HepG2 (cell line): ENCODE data around the gene BORCS5. TPM values are rescaled to one million over a fixed set of nuclear protein-coding genes. Genes with fewer than 3 reads are reported as not detected.
A peak's percentile ranks its signal among the peaks of the same experiment; 100 is the strongest.

Experiments
- EEA1 ChIP-seq: sonication (generic); formaldehyde crosslinking; IDR thresholded peaks from 2 replicates; pipeline ENCODE4 v1.5.1; 2020; ENCODE audit warnings: mild to moderate bottlenecking, missing genetic modification reagents, borderline replicate concordance
- ZNF318 ChIP-seq: sonication (generic); formaldehyde crosslinking; IDR thresholded peaks from 2 replicates; pipeline ENCODE4 v1.4.0; 2020; ENCODE audit warnings: mild to moderate bottlenecking, missing genetic modification reagents
- polyA plus RNA-seq, 8 experiments: library from polyadenylated mRNA; depleted of rRNA in 3 of 8; stranded (reverse) in 7 of 8; unstranded in 1 of 8; fragments of >200 nt; fragmentation: Illumina TruSeq in 4 of 8; extraction: Trizol in 4 of 8; gene quantifications; 2 replicates each; pipeline versions ENCODE4 v1.2.1 to v1.2.3, GENCODE V29; 2011 to 2016; ENCODE audit warnings: low read depth in 4 of 8, missing spikeins in 1 of 8, mixed read lengths in 1 of 8; ENCODE audit not compliant: insufficient read depth in 1 of 8
- total RNA-seq, 5 experiments: library from RNA; depleted of rRNA; stranded (reverse); fragments of >200 nt; fragmentation: Illumina TruSeq; extraction: Trizol; gene quantifications; 2 replicates each; pipeline ENCODE4 v1.2.3, GENCODE V29; 2016; ENCODE audit warnings: low read depth in 1 of 5
- TF ChIP-seq, protein P1 (sequence below): sonication (generic); formaldehyde crosslinking; IDR thresholded peaks from 2 replicates; pipeline ENCODE4 v1.4.0; 2020; ENCODE audit warnings: missing genetic modification reagents, borderline replicate concordance
- TF ChIP-seq, protein P2 (sequence below): sonication (generic); formaldehyde crosslinking; IDR thresholded peaks from 2 replicates; pipeline ENCODE4 v1.4.0; 2020; ENCODE audit warnings: mild to moderate bottlenecking, missing genetic modification reagents, borderline replicate concordance
- TF ChIP-seq, protein P3 (sequence below): sonication (generic); formaldehyde crosslinking; conservative IDR thresholded peaks from 2 replicates; pipeline ENCODE4 v1.4.0; 2020; ENCODE audit warnings: missing genetic modification reagents

The BORCS5 gene
- total and polyA plus RNA-seq, 2 of the 13 experiments (the other 11 are each of a cell fraction or from before 2014, with no cell fraction given): 3.9 to 4.7 TPM

DNA sequence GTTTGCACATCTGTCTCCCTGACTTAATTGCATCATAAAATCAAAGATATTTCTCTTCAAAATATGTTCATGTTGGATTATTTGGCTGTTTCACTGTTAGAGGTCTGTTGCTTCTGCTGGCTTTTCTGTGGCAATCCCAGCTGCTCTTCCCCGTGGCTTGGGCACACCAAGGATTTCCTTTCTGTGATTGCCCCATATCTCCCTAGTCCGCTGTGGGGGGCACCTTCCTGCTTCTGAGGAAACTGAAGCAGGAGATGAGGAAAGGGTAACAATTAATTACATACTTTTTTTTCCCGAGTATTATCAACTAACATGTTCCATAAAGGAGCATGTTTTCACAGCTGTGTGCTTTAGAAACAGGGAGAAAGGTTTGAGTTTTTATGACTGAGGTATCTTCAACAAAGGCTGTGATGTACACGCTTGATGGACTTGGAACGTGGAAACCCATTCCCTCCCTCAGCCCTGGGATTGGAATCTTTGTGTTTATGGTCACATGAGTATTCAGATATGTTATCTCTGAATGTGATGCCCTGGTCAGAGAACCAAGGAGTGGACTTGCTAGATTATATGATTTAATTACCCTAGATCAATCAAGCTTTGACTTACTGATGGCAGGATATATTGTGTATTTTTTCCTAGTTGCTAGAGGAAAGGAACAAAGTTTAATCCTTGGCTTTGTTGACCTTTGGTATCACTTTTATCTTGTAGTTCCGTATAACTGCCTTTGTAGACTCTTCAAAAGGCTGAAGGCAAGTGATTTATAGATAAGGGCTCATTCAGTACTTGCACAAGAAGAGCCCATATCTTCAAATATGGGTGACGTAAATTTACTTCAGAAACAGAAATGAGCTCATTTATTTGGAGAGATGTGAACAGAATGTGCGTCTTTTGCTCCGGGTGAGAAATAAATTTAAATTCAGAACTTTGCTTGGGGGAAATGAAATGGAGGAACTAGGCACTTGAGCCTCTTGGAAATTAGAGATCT is 46.7 kb downstream of the BORCS5 start (continued):
- TF ChIP-seq ZNF318 (CRISPR knock-in tag) (no peak), EEA1 (no peak)
- TF ChIP-seq, protein P1, sequence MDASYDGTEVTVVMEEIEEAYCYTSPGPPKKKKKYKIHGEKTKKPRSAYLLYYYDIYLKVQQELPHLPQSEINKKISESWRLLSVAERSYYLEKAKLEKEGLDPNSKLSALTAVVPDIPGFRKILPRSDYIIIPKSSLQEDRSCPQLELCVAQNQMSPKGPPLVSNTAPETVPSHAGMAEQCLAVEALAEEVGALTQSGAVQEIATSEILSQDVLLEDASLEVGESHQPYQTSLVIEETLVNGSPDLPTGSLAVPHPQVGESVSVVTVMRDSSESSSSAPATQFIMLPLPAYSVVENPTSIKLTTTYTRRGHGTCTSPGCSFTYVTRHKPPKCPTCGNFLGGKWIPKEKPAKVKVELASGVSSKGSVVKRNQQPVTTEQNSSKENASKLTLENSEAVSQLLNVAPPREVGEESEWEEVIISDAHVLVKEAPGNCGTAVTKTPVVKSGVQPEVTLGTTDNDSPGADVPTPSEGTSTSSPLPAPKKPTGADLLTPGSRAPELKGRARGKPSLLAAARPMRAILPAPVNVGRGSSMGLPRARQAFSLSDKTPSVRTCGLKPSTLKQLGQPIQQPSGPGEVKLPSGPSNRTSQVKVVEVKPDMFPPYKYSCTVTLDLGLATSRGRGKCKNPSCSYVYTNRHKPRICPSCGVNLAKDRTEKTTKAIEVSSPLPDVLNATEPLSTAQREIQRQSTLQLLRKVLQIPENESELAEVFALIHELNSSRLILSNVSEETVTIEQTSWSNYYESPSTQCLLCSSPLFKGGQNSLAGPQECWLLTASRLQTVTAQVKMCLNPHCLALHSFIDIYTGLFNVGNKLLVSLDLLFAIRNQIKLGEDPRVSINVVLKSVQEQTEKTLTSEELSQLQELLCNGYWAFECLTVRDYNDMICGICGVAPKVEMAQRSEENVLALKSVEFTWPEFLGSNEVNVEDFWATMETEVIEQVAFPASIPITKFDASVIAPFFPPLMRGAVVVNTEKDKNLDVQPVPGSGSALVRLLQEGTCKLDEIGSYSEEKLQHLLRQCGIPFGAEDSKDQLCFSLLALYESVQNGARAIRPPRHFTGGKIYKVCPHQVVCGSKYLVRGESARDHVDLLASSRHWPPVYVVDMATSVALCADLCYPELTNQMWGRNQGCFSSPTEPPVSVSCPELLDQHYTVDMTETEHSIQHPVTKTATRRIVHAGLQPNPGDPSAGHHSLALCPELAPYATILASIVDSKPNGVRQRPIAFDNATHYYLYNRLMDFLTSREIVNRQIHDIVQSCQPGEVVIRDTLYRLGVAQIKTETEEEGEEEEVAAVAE (CRISPR knock-in tag): no peak
- TF ChIP-seq, protein P2, sequence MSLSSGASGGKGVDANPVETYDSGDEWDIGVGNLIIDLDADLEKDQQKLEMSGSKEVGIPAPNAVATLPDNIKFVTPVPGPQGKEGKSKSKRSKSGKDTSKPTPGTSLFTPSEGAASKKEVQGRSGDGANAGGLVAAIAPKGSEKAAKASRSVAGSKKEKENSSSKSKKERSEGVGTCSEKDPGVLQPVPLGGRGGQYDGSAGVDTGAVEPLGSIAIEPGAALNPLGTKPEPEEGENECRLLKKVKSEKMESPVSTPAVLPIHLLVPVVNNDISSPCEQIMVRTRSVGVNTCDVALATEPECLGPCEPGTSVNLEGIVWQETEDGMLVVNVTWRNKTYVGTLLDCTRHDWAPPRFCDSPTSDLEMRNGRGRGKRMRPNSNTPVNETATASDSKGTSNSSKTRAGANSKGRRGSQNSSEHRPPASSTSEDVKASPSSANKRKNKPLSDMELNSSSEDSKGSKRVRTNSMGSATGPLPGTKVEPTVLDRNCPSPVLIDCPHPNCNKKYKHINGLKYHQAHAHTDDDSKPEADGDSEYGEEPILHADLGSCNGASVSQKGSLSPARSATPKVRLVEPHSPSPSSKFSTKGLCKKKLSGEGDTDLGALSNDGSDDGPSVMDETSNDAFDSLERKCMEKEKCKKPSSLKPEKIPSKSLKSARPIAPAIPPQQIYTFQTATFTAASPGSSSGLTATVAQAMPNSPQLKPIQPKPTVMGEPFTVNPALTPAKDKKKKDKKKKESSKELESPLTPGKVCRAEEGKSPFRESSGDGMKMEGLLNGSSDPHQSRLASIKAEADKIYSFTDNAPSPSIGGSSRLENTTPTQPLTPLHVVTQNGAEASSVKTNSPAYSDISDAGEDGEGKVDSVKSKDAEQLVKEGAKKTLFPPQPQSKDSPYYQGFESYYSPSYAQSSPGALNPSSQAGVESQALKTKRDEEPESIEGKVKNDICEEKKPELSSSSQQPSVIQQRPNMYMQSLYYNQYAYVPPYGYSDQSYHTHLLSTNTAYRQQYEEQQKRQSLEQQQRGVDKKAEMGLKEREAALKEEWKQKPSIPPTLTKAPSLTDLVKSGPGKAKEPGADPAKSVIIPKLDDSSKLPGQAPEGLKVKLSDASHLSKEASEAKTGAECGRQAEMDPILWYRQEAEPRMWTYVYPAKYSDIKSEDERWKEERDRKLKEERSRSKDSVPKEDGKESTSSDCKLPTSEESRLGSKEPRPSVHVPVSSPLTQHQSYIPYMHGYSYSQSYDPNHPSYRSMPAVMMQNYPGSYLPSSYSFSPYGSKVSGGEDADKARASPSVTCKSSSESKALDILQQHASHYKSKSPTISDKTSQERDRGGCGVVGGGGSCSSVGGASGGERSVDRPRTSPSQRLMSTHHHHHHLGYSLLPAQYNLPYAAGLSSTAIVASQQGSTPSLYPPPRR: peak; percentile 81; the same call in 1 of the 2 replicates
- TF ChIP-seq, protein P3, sequence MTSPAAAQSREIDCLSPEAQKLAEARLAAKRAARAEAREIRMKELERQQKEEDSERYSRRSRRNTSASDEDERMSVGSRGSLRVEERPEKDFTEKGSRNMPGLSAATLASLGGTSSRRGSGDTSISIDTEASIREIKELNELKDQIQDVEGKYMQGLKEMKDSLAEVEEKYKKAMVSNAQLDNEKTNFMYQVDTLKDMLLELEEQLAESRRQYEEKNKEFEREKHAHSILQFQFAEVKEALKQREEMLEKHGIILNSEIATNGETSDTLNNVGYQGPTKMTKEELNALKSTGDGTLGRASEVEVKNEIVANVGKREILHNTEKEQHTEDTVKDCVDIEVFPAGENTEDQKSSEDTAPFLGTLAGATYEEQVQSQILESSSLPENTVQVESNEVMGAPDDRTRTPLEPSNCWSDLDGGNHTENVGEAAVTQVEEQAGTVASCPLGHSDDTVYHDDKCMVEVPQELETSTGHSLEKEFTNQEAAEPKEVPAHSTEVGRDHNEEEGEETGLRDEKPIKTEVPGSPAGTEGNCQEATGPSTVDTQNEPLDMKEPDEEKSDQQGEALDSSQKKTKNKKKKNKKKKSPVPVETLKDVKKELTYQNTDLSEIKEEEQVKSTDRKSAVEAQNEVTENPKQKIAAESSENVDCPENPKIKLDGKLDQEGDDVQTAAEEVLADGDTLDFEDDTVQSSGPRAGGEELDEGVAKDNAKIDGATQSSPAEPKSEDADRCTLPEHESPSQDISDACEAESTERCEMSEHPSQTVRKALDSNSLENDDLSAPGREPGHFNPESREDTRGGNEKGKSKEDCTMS (CRISPR knock-in tag): no peak
